NCI-H128 (cell line): ENCODE data around the gene AMOTL1.
"Not testable (repeated sequence)": the region's sequence is repeated elsewhere in the genome, so short reads cannot be mapped to it uniquely, and the experiment has no call there.

ENCODE experiments used
- DNase-seq: peaks from one replicate; lab custom pipeline; 2025; ENCODE audit not compliant: unreplicated experiment; lab: John Stamatoyannopoulos, UW

The AMOTL1 gene

GRCh38 chr11:94791216-94791889 lies 23.2 kb downstream of the AMOTL1 start:
- no peak for DNase-seq

GRCh38 chr11:94791942-94792341 lies 23.8 kb downstream of the AMOTL1 start:
- DNase-seq, result not testable (repeated sequence)

- DNase-seq, result no peak
Observed at GRCh38 chr11:94792451-94792850, 24.3 kb downstream of the AMOTL1 start.

GRCh38 chr11:94793002-94793401 lies 24.8 kb downstream of the AMOTL1 start:
- DNase-seq, result no peak

GRCh38 chr11:94793822-94794221 lies 25.7 kb downstream of the AMOTL1 start:
- no peak for DNase-seq

GRCh38 chr11:94794287-94795168 lies 26.4 kb downstream of the AMOTL1 start:
- DNase-seq, result no peak

- DNase-seq, result no peak
Observed at GRCh38 chr11:94795476-94796189, 27.5 kb downstream of the AMOTL1 start.

- no peak for DNase-seq
Observed at GRCh38 chr11:94796190-94796580, 28.0 kb downstream of the AMOTL1 start.

- DNase-seq, result no peak
Observed at GRCh38 chr11:94796863-94797262, 28.7 kb downstream of the AMOTL1 start.

GRCh38 chr11:94799726-94800125 lies 31.6 kb downstream of the AMOTL1 start:
- no peak for DNase-seq

GRCh38 chr11:94800414-94800813 lies 32.3 kb downstream of the AMOTL1 start:
- DNase-seq, result no peak

- no peak for DNase-seq
Observed at GRCh38 chr11:94801866-94802460, 33.8 kb downstream of the AMOTL1 start.

- DNase-seq, result no peak
Observed at GRCh38 chr11:94802501-94802900, 34.3 kb downstream of the AMOTL1 start.

GRCh38 chr11:94803491-94803890 lies 35.3 kb downstream of the AMOTL1 start:
- no peak for DNase-seq

GRCh38 chr11:94804874-94805273 lies 36.7 kb downstream of the AMOTL1 start:
- no peak for DNase-seq

GRCh38 chr11:94806014-94806413 lies 37.9 kb downstream of the AMOTL1 start:
- DNase-seq, result no peak

- no peak for DNase-seq
Observed at GRCh38 chr11:94806419-94806818, 38.3 kb downstream of the AMOTL1 start.

- no peak for DNase-seq
Observed at GRCh38 chr11:94809251-94809650, 41.1 kb downstream of the AMOTL1 start.

GRCh38 chr11:94812724-94813720 lies 44.9 kb downstream of the AMOTL1 start:
- not testable (repeated sequence) for DNase-seq
